ENCODE data around the gene GPC5.

- TF ChIP-seq CTCF (IDR thresholded peaks at IDR 0.05; ENCODE audit: insufficient read depth, low read length, poor library complexity, severe bottlenecking), result no peak
- no peak for TF ChIP-seq EZH2phosphoT487 (conservative IDR thresholded peaks at IDR 0.05; ENCODE audit: low read length)
These were observed 58.4 kb downstream of the GPC5 start for GRCh38 chr13:91456837-91457236.

All from SU-DHL-6 (cell line).